GM19467 (cell line): ENCODE data around the gene BMP7.
"Not testable (repeated sequence)": the region's sequence is repeated elsewhere in the genome, so short reads cannot be mapped to it uniquely, and the experiment has no call there.

Source experiments
- ATAC-seq: cut with Tn5 transposase; IDR thresholded peaks from one replicate; pipeline ENCODE4 v1.9.1; 2021; ENCODE audit warnings: mild to moderate bottlenecking, moderate library complexity; ENCODE audit not compliant: unreplicated experiment

BMP7 gene

GRCh38 chr20:57288651-57289277 lies 22.3 kb upstream of the BMP7 start:
- ATAC-seq, result no peak

- ATAC-seq, result no peak
Measured at GRCh38 chr20:57287901-57288300, 21.5 kb upstream of the BMP7 start.

GRCh38 chr20:57287007-57287880 lies 20.8 kb upstream of the BMP7 start:
- ATAC-seq, result no peak

GRCh38 chr20:57283860-57284259 lies 17.4 kb upstream of the BMP7 start:
- ATAC-seq, result no peak

GRCh38 chr20:57282670-57283361 lies 16.4 kb upstream of the BMP7 start:
- ATAC-seq, result no peak

- no peak for ATAC-seq
Measured at GRCh38 chr20:57281900-57282299, 15.5 kb upstream of the BMP7 start.

GRCh38 chr20:57280221-57280620 lies 13.8 kb upstream of the BMP7 start:
- no peak for ATAC-seq

- not testable (repeated sequence) for ATAC-seq
Measured at GRCh38 chr20:57279548-57279947, 13.1 kb upstream of the BMP7 start.

- ATAC-seq, result no peak
Measured at GRCh38 chr20:57278457-57278856, 12.0 kb upstream of the BMP7 start.

- ATAC-seq, result no peak
Measured at GRCh38 chr20:57277398-57278105, 11.1 kb upstream of the BMP7 start.

GRCh38 chr20:57276221-57276620 lies 9.8 kb upstream of the BMP7 start:
- ATAC-seq, result no peak

GRCh38 chr20:57275813-57276212 lies 9.4 kb upstream of the BMP7 start:
- no peak for ATAC-seq

- no peak for ATAC-seq
Measured at GRCh38 chr20:57275334-57275733, 8.9 kb upstream of the BMP7 start.

GRCh38 chr20:57274846-57275245 lies 8.4 kb upstream of the BMP7 start:
- ATAC-seq, result no peak

GRCh38 chr20:57274299-57274698 lies 7.9 kb upstream of the BMP7 start:
- no peak for ATAC-seq

GRCh38 chr20:57272883-57273535 lies 6.6 kb upstream of the BMP7 start:
- ATAC-seq, result no peak

- no peak for ATAC-seq
Measured at GRCh38 chr20:57270204-57270984, 4.0 kb upstream of the BMP7 start.

GRCh38 chr20:57269148-57269984 lies 2.9 kb upstream of the BMP7 start:
- ATAC-seq, result no peak
